Right lobe of liver (tissue), 6 donors: Measurements from ENCODE around the gene HOXD11. TPM values are rescaled to one million over a fixed set of nuclear protein-coding genes. Genes with fewer than 3 reads are reported as not detected.

Experiments used
- ATAC-seq, 4 donors: fragments of 200-7000 bp; cut with Tn5 transposase; one replicate each; pipeline ENCODE4 v1.9.1; 2020; ENCODE audit warnings: mild to moderate bottlenecking in 4 of 4, moderate library complexity in 4 of 4
- DNase-seq, 3 donors: peaks; one replicate each; pipeline ENCODE4 v3.0.0-alpha.2; 2020
- H3K27ac ChIP-seq, 3 donors: fragments of 200-600 bp; one replicate each; pipeline ENCODE4 v1.8.0; 2022
- H3K27me3 ChIP-seq, 2 donors: fragments of 200-600 bp; one replicate each; pipeline ENCODE4 v1.8.0; 2022
- H3K36me3 ChIP-seq, 4 donors: fragments of 200-600 bp; sonication (generic) in 1 of 4; one replicate each; pipeline versions ENCODE4 v1.5.1 to v1.8.0; 2017 to 2022; ENCODE audit warnings: control low read depth in 1 of 4
- H3K4me1 ChIP-seq, 4 donors: fragments of 200-600 bp; sonication (generic) in 1 of 4; one replicate each; pipeline versions ENCODE4 v1.5.1 to v1.8.0; 2017 to 2022; ENCODE audit warnings: control low read depth in 1 of 4
- H3K4me3 ChIP-seq, 3 donors: fragments of 200-600 bp; one replicate each; pipeline ENCODE4 v1.8.0; 2022
- H3K9me3 ChIP-seq, 4 donors: fragments of 200-600 bp; sonication (generic) in 1 of 4; one replicate each; pipeline versions ENCODE4 v1.5.1 to v1.8.0; 2017 to 2022; ENCODE audit warnings: control low read depth in 1 of 4
- CTCF ChIP-seq, 4 donors: fragments of 200-600 bp in 3 of 4; fragments of 450-650 bp in 1 of 4; IDR thresholded peaks; one replicate each; pipeline versions ENCODE4 v1.5.1 to v1.8.0; 2016 to 2022; ENCODE audit warnings: antibody characterized with exemption in 4 of 4, mild to moderate bottlenecking in 2 of 4
- POLR2A ChIP-seq: fragments of 450-650 bp; IDR thresholded peaks from one replicate; pipeline ENCODE4 v1.6.1; 2017; ENCODE audit warnings: antibody characterized with exemption, mild to moderate bottlenecking
- WGBS: methylation state at CpG from one replicate; pipeline ENCODE4 v1.1.6; 2018; ENCODE audit warnings: low coverage, low lambda C conversion rate; ENCODE audit not compliant: insufficient coverage; ENCODE audit errors: missing lambda C conversion rate; 5-methylcytosine and 5-hydroxymethylcytosine counted together
- intact Hi-C, 2 donors: fragments of 100-400 bp; cut with DNase I; formaldehyde crosslinking; loops; one replicate each; pipeline versions ENCODE4 v1.11.2 to v1.14.1; 2022
- total RNA-seq, 6 experiments: library from RNA; depleted of rRNA in 2 of 6; stranded (reverse); fragments of >200 nt in 2 of 6; fragmentation: NEBNext Ultra II Directional in 3 of 6; extraction: Animal tissue kit (Norgen Biotek cat#: 25700) in 3 of 6; gene quantifications; one replicate each; pipeline versions ENCODE4 v1.1.0 to v1.2.4, GENCODE V29; 2016 to 2023
- donor health status: DM: no; HTN: yes; CAD: no.
- donor health status: DM: no; HTN: no; CAD: no.
- donor health status: DM: no; HTN: no; CAD: no.
- donor health status: DM: no; HTN: yes; CAD: no.
- donor health status: DM: no; HTN: yes; CAD: no.

HOXD11 gene
- total RNA-seq, 6 experiments from 2014 or later: not detected

GRCh38 chr2:176115883-176116813 is 9.1 kb downstream of the HOXD11 start, which contains the start of gene HOXD10:
TSS of gene HOXD10 (plus strand) at chr2:176116778. CDS start at chr2:176116834, 56 bp downstream.
- DNase-seq: no peak
- peak in 1 of 4 donors; percentile 20 for ATAC-seq
- Histone ChIP-seq H3K27me3 (peaks cover 30 to 87% of the 10 kb centered on the region in 2 donors), H3K36me3 (no peaks in the 10 kb centered on the region), H3K4me1 (no peaks in the 10 kb centered on the region), H3K4me3 (no peak within 1 kb of the TSS), H3K9me3 (no peaks in the 10 kb centered on the region), H3K27ac (no peak within 1 kb of the TSS)
- intact Hi-C loops: no loop called here
- TF ChIP-seq CTCF (IDR thresholded peaks at IDR 0.05) (no peak), POLR2A (no peak)
- WGBS: 3% methylated on average over 13 of the region's 66 CpGs

- TF ChIP-seq CTCF (IDR thresholded peaks at IDR 0.05) (no peak), POLR2A (no peak)
- H3K9me3 ChIP-seq: no peaks in the 10 kb centered on the region
- no peak overlapping the region for H3K27ac ChIP-seq
- peaks cover 35 to 89% of the 10 kb centered on the region in 2 donors for H3K27me3 ChIP-seq
- 17% methylated on average over 11 of the region's 40 CpGs for WGBS
- intact Hi-C loops: no loop called here
- no peak for ATAC-seq
- no peak for DNase-seq
- H3K4me1 ChIP-seq: peaks cover 0 to 1% (median 0%) of the 10 kb centered on the region in 4 donors
- H3K36me3 ChIP-seq: no peaks in the 10 kb centered on the region
- no peak overlapping the region for H3K4me3 ChIP-seq
Observed at GRCh38 chr2:176117162-176117822, 10.2 kb downstream of the HOXD11 start.

DNA sequence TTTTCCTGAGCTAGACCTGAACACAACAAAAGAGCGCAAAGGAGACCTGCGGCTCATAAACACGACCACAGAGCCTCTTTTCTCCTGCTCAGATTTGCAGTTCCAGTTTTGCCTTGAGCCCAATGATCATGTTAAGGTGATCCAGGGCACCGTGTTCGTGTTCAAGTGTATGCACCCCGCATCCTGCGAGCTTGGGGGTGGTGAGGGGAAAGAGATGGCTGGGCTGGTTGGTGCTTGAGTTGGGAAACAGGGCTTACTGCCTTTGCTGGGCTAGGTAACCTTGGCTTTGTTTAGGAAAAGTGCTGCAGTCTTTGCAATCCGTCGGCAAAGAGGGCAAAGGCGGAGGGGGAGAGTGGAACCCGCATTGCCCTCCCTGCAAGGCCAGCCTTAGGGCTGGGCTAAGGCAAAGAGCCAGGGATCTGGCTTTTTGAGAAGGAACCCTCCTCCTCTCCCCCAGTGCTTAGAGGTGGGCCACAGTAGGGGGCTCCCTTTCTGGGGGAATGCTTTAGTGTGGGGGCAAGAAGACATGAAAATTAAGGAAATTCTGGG is 10.8 kb downstream of the HOXD11 start:
- 8% methylated on average over 10 of the region's 11 CpGs for WGBS
- no peaks in the 10 kb centered on the region for H3K36me3 ChIP-seq
- DNase-seq: no peak
- H3K4me3 ChIP-seq: no peak overlapping the region
- TF ChIP-seq CTCF (IDR thresholded peaks at IDR 0.05): no peak
- no peak for TF ChIP-seq POLR2A
- no peaks in the 10 kb centered on the region for H3K9me3 ChIP-seq
- peaks cover 0 to 7% (median 0%) of the 10 kb centered on the region in 4 donors for H3K4me1 ChIP-seq
- peaks cover 39 to 89% of the 10 kb centered on the region in 2 donors for H3K27me3 ChIP-seq
- intact Hi-C loops: no loop called here
- ATAC-seq: no peak
- no peak overlapping the region for H3K27ac ChIP-seq

DNA sequence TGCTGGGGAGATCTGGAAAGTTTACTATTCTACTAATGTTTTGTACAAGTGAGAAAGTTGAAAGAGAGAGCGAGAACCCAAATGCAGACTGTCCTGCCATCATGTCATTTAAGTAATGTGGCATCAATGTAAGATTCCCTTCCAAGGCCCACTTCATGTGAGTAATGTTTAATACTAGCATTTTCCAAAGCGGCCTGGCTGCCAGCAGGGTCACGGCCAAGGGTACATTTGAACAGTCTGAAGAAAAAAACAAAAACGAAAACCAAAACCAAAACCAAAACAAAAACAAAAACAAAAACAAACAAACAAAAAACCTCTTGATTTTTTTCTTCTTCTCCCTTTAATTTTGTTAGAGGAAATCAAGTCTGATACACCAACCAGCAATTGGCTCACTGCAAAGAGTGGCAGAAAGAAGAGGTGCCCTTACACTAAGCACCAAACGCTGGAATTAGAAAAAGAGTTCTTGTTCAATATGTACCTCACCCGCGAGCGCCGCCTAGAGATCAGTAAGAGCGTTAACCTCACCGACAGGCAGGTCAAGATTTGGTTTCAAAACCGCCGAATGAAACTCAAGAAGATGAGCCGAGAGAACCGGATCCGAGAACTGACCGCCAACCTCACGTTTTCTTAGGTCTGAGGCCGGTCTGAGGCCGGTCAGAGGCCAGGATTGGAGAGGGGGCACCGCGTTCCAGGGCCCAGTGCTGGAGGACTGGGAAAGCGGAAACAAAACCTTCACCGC is 11.7 kb downstream of the HOXD11 start:
- DNase-seq: no peak
- Histone ChIP-seq H3K36me3 (no peaks in the 10 kb centered on the region), H3K9me3 (no peaks in the 10 kb centered on the region), H3K4me3 (no peak overlapping the region), H3K27me3 (peaks cover 41 to 87% of the 10 kb centered on the region in 2 donors), H3K27ac (no peak overlapping the region), H3K4me1 (peaks cover 0 to 8% (median 0%) of the 10 kb centered on the region in 4 donors)
- TF ChIP-seq CTCF (IDR thresholded peaks at IDR 0.05): peak in 3 of 4 donors; percentile 12 to 17 (median 16)
- no peak for TF ChIP-seq POLR2A
- WGBS: 11% methylated on average over 19 of the region's 24 CpGs
- ATAC-seq: no peak
- intact Hi-C loops: no loop called here
